ENCODE measurements around the gene RBM18. TPM values are rescaled to one million over a fixed set of nuclear protein-coding genes. Genes with fewer than 3 reads are reported as not detected.

Gene RBM18
- total and polyA plus RNA-seq, 2 experiments from 2014 or later: 9.3 to 25.5 TPM

GRCh38 chr9:122225312-122226141 is 39.1 kb downstream of the RBM18 start:
- H3K4me2 ChIP-seq: peak overlapping the region; percentile 68
- H3K27me3 ChIP-seq (ENCODE audit: insufficient read depth): peaks cover 100% of the 10 kb centered on the region
- peaks cover 78% of the 10 kb centered on the region for H3K27me3 Mint-ChIP-seq (ENCODE audit: insufficient read depth, low read depth, poor library complexity)
- no peak overlapping the region for H3K27ac Mint-ChIP-seq
- peak overlapping the region; percentile 69 for H3K4me3 Mint-ChIP-seq
- H4K20me1 ChIP-seq (replicated peaks; ENCODE audit: insufficient read depth): peaks cover 10% of the 10 kb centered on the region; the same call in 1 of the 2 replicates
- H3K36me3 ChIP-seq (ENCODE audit: insufficient read depth): no peaks in the 10 kb centered on the region
- H2AFZ ChIP-seq: peak overlapping the region; percentile 85
- peaks cover 39% of the 10 kb centered on the region for H3K4me1 Mint-ChIP-seq
- H3K4me1 ChIP-seq (ENCODE audit: insufficient read depth): peaks cover 25% of the 10 kb centered on the region
- DNase-seq (ENCODE audit: low spot score): no peak
- peak overlapping the region; percentile 41 for H3K4me3 ChIP-seq
- H3K27ac ChIP-seq (ENCODE audit: low read depth): no peak overlapping the region
- H3K36me3 Mint-ChIP-seq (ENCODE audit: low read depth): no peaks in the 10 kb centered on the region; the same call in 2 of the 3 replicates
- peaks cover 7% of the 10 kb centered on the region; the same call in 1 of the 2 replicates for H3F3A ChIP-seq (replicated peaks; ENCODE audit: low read depth)
- ATAC-seq: no peak
- no peaks in the 10 kb centered on the region for H3K9me2 ChIP-seq (ENCODE audit: insufficient read depth)
- H3K79me2 ChIP-seq (replicated peaks; ENCODE audit: insufficient read depth): no peaks in the 10 kb centered on the region
- TF ChIP-seq ETS1 (IDR thresholded peaks at IDR 0.05): no peak
- TF ChIP-seq STAT1 (IDR thresholded peaks at IDR 0.05; ENCODE audit: unreplicated experiment): no peak
- no peak for TF ChIP-seq REST (IDR thresholded peaks at IDR 0.05; ENCODE audit: unreplicated experiment)
- no peak for TF ChIP-seq ZNF462 (CRISPR knock-in tag; IDR thresholded peaks at IDR 0.05)
- peak; percentile 99 for TF ChIP-seq EZH2 (IDR thresholded peaks at IDR 0.05; ENCODE audit: low read depth, unreplicated experiment)
- no peak for TF ChIP-seq POLR2AphosphoS5 (IDR thresholded peaks at IDR 0.05; ENCODE audit: low read depth)
- TF ChIP-seq CREB1 (CRISPR knock-in tag; IDR thresholded peaks at IDR 0.05; ENCODE audit: low read depth): no peak
- TF ChIP-seq ZNF114 (CRISPR knock-in tag; IDR thresholded peaks at IDR 0.05): no peak
- TF ChIP-seq JUNB (IDR thresholded peaks at IDR 0.05; ENCODE audit: unreplicated experiment): no peak
- TF ChIP-seq NANOG (IDR thresholded peaks at IDR 0.05; ENCODE audit: borderline replicate concordance): no peak
- no peak for TF ChIP-seq ZNF331 (CRISPR knock-in tag; IDR thresholded peaks at IDR 0.05; ENCODE audit: low read depth)
- TF ChIP-seq EZH2phosphoT487 (IDR thresholded peaks at IDR 0.05; ENCODE audit: unreplicated experiment): peak; percentile 84
- H3K9me3 Mint-ChIP-seq: peaks cover 4% of the 10 kb centered on the region; the same call in 2 of the 3 replicates

Measured in GM23338 (cell line).